ENCODE data around the gene SLC25A4.
"Not testable (repeated sequence)": the region's sequence is repeated elsewhere in the genome, so short reads cannot be mapped to it uniquely, and the experiment has no call there.

The SLC25A4 gene

DNA sequence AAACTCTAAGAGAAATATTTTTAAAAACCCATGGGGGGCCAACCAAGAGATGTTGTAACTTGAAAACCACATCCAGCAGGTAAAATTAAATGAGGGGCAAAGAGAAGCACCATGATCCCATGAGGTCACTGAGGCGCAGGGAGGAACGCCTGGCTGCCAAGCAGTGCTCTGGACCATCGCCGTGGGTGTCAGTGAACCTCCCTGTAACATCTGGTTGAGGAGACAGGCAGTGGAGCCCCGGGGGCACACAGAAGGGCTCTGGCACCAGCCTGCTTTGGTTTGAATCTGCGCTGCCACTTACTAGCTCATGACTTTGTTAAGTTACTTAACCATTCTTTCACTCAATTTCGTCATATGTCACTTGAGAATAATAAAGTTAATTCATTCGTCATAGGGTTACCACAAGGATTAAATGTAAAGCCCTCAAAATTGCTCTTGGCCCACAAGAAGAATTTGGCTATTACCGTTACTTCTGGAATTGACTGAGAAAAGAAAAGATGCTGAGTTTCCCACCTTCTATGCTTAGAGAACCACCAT, 41.6 kb upstream of the SLC25A4 start:
- DNase-seq (ENCODE audit: low spot score) = no peak

DNA sequence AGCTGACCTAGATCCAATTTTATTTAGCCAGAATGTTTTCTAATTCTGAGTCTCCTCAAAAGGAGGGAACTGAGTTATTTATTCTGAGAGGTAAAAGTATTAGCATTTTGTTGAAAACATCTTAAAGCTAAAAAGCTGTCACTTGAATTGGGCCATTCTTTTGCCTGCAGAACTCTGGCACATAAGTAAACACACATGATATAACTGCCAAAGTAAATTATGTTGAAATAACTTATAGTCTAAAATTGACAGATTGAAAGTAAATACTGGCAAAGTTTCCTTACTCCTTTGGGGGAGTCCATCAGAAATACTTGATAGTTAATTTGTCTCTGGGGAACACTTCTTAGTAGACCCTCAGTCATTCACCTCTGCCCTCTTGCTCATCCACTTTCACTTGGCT, 38.3 kb upstream of the SLC25A4 start:
- TF ChIP-seq, protein P1, sequence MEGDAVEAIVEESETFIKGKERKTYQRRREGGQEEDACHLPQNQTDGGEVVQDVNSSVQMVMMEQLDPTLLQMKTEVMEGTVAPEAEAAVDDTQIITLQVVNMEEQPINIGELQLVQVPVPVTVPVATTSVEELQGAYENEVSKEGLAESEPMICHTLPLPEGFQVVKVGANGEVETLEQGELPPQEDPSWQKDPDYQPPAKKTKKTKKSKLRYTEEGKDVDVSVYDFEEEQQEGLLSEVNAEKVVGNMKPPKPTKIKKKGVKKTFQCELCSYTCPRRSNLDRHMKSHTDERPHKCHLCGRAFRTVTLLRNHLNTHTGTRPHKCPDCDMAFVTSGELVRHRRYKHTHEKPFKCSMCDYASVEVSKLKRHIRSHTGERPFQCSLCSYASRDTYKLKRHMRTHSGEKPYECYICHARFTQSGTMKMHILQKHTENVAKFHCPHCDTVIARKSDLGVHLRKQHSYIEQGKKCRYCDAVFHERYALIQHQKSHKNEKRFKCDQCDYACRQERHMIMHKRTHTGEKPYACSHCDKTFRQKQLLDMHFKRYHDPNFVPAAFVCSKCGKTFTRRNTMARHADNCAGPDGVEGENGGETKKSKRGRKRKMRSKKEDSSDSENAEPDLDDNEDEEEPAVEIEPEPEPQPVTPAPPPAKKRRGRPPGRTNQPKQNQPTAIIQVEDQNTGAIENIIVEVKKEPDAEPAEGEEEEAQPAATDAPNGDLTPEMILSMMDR (IDR thresholded peaks at IDR 0.05; ENCODE audit: extremely low read depth, missing control alignments) = no peak

More for the DNA sequence above, 41.6 kb upstream of the SLC25A4 start:
- TF ChIP-seq, protein P1 (IDR thresholded peaks at IDR 0.05; ENCODE audit: extremely low read depth, missing control alignments) = no peak

DNA sequence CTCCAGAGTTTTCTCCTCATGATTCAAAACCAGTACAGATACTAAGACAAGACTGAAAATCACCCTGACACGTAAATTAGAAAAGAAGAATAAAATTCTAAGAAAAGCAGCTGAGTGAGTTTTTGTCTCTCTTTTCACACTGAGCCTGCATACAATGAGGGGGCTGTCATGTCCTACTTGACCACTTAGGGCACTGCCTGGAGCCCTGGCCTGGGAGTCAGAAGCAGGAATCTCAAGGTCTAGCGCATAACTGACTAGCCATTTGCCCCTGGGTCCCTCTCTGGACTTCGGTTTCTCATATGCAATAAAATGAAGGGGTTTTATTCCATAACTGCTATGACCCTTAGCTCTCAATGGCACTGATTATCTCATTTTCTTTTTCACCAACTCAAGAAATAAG, 36.7 kb upstream of the SLC25A4 start:
- TF ChIP-seq, protein P1 (IDR thresholded peaks at IDR 0.05; ENCODE audit: extremely low read depth, missing control alignments) = no peak
- no peak for DNase-seq (ENCODE audit: low spot score)

More for the DNA sequence above, 38.3 kb upstream of the SLC25A4 start:
- no peak for DNase-seq (ENCODE audit: low spot score)

DNA sequence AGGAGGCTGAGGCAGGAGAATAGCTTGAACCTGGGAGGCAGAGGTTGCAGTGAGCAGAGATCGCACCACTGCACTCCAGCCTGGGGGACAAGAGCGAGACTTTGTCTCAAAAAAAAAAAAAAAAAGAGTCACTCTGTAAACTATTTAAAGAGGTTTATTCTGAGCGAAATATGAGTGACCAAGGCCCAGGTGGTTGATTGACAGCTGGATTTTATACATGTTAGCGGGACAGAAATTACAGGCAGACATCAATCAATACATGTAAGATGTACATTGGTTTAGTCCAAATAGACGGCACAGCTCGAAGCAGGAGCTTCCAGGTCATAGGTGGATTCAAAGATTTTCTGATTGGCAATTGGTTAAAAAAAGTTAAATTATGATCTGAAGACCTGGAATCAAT, 35.5 kb upstream of the SLC25A4 start:
- not testable (repeated sequence) for DNase-seq (ENCODE audit: low spot score)

DNA sequence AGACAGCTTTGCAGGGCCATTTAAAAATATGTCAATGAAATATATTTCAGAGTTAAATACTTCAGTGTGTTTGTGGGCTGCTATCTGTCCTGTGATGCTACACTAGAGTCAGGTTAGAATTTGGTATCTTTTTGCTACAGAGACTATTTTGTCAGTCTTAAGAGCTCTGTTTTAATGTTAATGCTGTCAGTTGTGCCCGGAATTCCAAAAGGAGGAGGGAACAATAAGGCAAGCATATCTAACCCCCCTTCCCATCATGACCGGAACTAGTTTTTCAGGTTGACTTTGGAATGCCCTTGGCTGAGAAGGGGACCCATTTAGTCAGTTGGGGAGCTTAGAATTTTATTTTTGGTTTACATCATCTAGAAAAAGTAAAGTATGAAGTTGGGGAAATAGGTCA, 34.9 kb upstream of the SLC25A4 start:
- TF ChIP-seq, protein P1 (IDR thresholded peaks at IDR 0.05; ENCODE audit: extremely low read depth, missing control alignments) = no peak

DNA sequence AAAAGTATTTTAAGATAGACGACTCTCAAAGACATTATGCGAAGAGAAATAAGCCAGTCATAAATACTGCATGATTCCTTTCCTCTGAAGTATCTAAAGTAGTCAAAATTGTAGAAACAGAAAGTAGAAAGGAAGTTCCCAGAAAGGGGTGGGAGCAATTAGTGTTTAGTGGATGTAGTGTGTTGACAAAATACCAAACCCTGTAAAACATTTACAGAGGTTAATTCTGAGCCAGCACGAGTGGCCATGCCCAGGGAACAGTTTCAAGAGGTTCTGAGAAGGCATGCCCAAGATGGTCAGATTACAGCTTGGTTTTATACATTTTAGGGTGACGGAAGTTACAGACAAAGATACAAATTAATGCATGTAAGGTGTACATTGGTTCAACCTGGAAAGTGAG, 34.4 kb upstream of the SLC25A4 start:
- DNase-seq (ENCODE audit: low spot score) = no peak
- TF ChIP-seq, protein P1 (IDR thresholded peaks at IDR 0.05; ENCODE audit: extremely low read depth, missing control alignments) = no peak

More for the DNA sequence above, 34.9 kb upstream of the SLC25A4 start:
- DNase-seq (ENCODE audit: low spot score) = no peak

DNA sequence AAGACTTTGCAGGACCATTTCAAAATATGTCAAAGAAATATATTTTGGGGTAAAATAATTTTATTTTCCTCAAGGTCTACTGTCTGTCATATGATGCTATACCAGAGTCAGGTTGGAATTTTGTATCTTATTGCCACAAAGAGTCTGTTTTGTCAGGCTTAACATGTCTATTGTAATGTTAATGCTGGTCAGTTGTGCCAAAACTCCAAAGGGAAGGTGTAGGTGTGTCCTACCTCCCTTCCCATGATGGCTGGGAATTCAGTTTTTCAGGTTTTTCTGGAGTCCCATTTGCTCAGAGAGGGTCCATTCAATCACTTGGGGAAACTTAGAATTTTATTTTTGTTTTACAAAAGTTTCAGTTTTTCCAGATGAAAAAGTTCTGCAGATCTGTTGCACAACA, 33.3 kb upstream of the SLC25A4 start:
- TF ChIP-seq, protein P1 (IDR thresholded peaks at IDR 0.05; ENCODE audit: extremely low read depth, missing control alignments) = no peak
- DNase-seq (ENCODE audit: low spot score) = no peak

DNA sequence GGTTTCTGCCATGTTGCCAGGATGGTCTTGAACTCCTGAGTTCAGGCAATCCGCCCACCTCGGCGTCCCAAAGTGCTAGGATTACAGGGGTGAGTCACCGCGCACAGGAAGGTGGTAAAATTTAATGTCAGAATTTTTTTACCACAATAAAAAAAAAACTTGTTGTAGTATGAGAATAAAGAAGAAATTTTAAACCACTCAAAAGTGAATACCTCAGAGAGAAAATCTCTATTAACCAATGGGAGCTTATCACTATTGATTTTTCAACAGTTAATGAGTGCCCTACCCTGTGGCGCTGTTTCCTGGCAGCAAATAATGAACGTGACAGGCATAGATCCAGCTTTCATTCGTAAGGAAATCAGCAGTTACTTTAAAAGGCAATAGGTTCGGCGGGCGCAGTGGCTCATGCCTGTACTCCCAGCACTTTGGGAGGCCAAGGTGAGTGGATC, 32.7 kb upstream of the SLC25A4 start:
- DNase-seq (ENCODE audit: low spot score) = no peak
- TF ChIP-seq, protein P1 (IDR thresholded peaks at IDR 0.05; ENCODE audit: extremely low read depth, missing control alignments) = no peak
